NCI-H345 (cell line): Measurements from ENCODE around the gene ARRB2.
"Not testable (repeated sequence)": the region's sequence is repeated elsewhere in the genome, so short reads cannot be mapped to it uniquely, and the experiment has no call there.

ENCODE experiments used
- DNase-seq: peaks from one replicate; lab custom pipeline; 2025; lab: John Stamatoyannopoulos, UW

Gene ARRB2

GRCh38 chr17:4701116-4701515, 9.3 kb upstream of the ARRB2 start:
- no peak for DNase-seq

- DNase-seq: no peak
Observed at GRCh38 chr17:4703330-4703691, 7.1 kb upstream of the ARRB2 start.

- DNase-seq: not testable (repeated sequence)
Observed at GRCh38 chr17:4704574-4704907, 5.9 kb upstream of the ARRB2 start.

GRCh38 chr17:4704991-4705390, 5.4 kb upstream of the ARRB2 start:
- no peak for DNase-seq

- no peak for DNase-seq
Observed at GRCh38 chr17:4706121-4706520, 4.3 kb upstream of the ARRB2 start.

- DNase-seq: peak; percentile 3
Observed at GRCh38 chr17:4708436-4708835, 2.0 kb upstream of the ARRB2 start.

- DNase-seq: no peak
Observed at GRCh38 chr17:4710693-4711634, 532 bp downstream of the ARRB2 start.

GRCh38 chr17:4711661-4712181, 1.3 kb downstream of the ARRB2 start:
- no peak for DNase-seq

GRCh38 chr17:4712526-4712925, 2.1 kb downstream of the ARRB2 start:
- DNase-seq: no peak

- DNase-seq: not testable (repeated sequence)
Observed at GRCh38 chr17:4714340-4715062, 4.1 kb downstream of the ARRB2 start.

- no peak for DNase-seq
Observed at GRCh38 chr17:4715063-4715744, 4.8 kb downstream of the ARRB2 start.

GRCh38 chr17:4716081-4716480, 5.6 kb downstream of the ARRB2 start:
- no peak for DNase-seq

- DNase-seq: no peak
Observed at GRCh38 chr17:4717791-4718190, 7.4 kb downstream of the ARRB2 start.

GRCh38 chr17:4718276-4718675, 7.8 kb downstream of the ARRB2 start:
- DNase-seq: no peak

GRCh38 chr17:4719146-4719545, 8.7 kb downstream of the ARRB2 start:
- no peak for DNase-seq

GRCh38 chr17:4719684-4720221, 9.3 kb downstream of the ARRB2 start:
- DNase-seq: no peak

- DNase-seq: no peak
Observed at GRCh38 chr17:4720787-4721186, 10.4 kb downstream of the ARRB2 start.

- no peak for DNase-seq
Observed at GRCh38 chr17:4721203-4722135, 11.0 kb downstream of the ARRB2 start.

- no peak for DNase-seq
Observed at GRCh38 chr17:4722678-4723240, 12.3 kb downstream of the ARRB2 start.

- no peak for DNase-seq
Observed at GRCh38 chr17:4724650-4725049, 14.2 kb downstream of the ARRB2 start.
